HG03558 (cell line): Measurements from ENCODE around the gene OR4D10.

ENCODE experiments used
- ATAC-seq: cut with Tn5 transposase; IDR thresholded peaks from one replicate; pipeline ENCODE4 v1.9.1; 2021; ENCODE audit warnings: moderate number of reproducible peaks; ENCODE audit not compliant: unreplicated experiment; ENCODE audit errors: extremely low read depth

The OR4D10 gene

DNA sequence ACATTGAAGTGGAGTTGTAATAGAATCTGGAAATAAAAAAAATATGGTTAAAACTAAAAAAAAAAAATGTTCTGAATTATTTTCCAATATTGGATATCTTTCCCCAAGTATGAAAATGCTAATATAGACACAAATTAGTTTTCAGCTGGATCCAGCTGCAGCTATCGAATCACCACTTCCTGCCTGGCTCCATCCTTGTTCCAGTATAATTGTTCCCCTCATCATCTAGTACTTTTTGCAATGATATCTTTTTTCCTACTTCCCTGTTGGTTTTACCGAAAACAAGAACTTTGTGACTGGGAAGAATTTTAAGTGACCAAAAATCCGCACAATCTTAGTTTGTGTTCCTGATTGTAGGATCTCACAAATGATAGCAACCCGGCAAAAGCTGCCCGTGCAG lies 47.6 kb downstream of the OR4D10 start:
- no peak for ATAC-seq

DNA sequence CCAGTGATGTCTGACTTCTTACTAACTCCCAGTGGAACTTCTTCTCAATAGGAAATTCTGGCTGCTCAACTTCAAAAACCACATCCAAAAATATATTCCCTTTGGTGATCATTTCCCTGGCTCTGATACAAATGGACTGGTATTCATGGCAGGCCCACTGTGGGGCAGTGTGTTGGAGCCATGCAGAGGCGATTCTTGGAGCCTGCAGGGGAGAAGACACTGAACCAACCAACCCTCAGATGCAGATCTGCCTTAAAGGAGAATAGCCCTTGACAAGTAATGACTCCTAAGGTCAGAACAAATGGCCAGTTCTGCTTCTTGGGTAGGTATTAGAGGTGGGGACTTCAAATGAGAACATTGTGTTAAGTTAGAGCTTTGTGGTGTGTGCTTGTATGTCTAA lies 50.4 kb downstream of the OR4D10 start:
- ATAC-seq, result no peak

DNA sequence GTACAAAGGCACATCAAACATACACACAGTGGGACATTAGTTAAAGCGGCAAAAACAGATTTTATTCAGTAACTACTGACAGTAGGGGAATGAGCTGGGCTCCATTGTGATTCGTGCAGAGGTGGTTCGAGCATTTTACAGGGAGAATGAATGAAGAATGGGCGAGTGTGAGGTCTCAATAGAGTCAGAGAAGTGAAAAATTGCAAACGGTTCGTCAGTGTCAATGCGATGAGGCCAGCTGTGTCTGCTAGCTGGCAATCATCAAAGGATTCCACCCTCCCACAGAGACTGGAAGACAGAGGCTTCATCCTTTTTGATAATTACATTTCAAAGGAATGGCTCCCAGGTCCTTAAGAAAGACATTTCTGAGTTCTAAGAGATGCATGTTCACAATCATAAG lies 55.6 kb downstream of the OR4D10 start:
- ATAC-seq, result no peak
